HG03060 (cell line): ENCODE results near the gene GLRA2.
"Not testable (repeated sequence)": the region's sequence is repeated elsewhere in the genome, so short reads cannot be mapped to it uniquely, and the experiment has no call there.

Experiments used
- ATAC-seq: cut with Tn5 transposase; IDR thresholded peaks from one replicate; pipeline ENCODE4 v1.9.1; 2021; ENCODE audit warnings: low read depth, moderate number of reproducible peaks; ENCODE audit not compliant: unreplicated experiment

The GLRA2 gene

GRCh38 chrX:14590693-14591424 is 61.5 kb downstream of the GLRA2 start:
- ATAC-seq = no peak

GRCh38 chrX:14591976-14592375 is 62.6 kb downstream of the GLRA2 start:
- no peak for ATAC-seq

GRCh38 chrX:14594521-14594920 is 65.2 kb downstream of the GLRA2 start:
- ATAC-seq = no peak

GRCh38 chrX:14598330-14598729 is 69.0 kb downstream of the GLRA2 start:
- no peak for ATAC-seq

GRCh38 chrX:14607446-14607985 is 78.2 kb downstream of the GLRA2 start:
- ATAC-seq = no peak

- not testable (repeated sequence) for ATAC-seq
Measured at GRCh38 chrX:14612450-14612849, 83.1 kb downstream of the GLRA2 start.

GRCh38 chrX:14616301-14616700 is 87.0 kb downstream of the GLRA2 start:
- no peak for ATAC-seq

- no peak for ATAC-seq
Measured at GRCh38 chrX:14616836-14617235, 87.5 kb downstream of the GLRA2 start.

- no peak for ATAC-seq
Measured at GRCh38 chrX:14618177-14618965, 89.0 kb downstream of the GLRA2 start.

- ATAC-seq = no peak
Measured at GRCh38 chrX:14630733-14631132, 101.4 kb downstream of the GLRA2 start.

- ATAC-seq = no peak
Measured at GRCh38 chrX:14641681-14642655, 112.6 kb downstream of the GLRA2 start.

GRCh38 chrX:14660970-14661369 is 131.6 kb downstream of the GLRA2 start:
- ATAC-seq = no peak

- ATAC-seq = peak; percentile 52
Measured at GRCh38 chrX:14670819-14671218, 141.5 kb downstream of the GLRA2 start.

GRCh38 chrX:14672611-14673172 is 143.4 kb downstream of the GLRA2 start:
- ATAC-seq = no peak

GRCh38 chrX:14673236-14673635 is 143.9 kb downstream of the GLRA2 start:
- ATAC-seq = no peak

GRCh38 chrX:14673764-14674163 is 144.4 kb downstream of the GLRA2 start:
- ATAC-seq = peak; percentile 88

GRCh38 chrX:14675500-14675899 is 146.2 kb downstream of the GLRA2 start:
- ATAC-seq = no peak

GRCh38 chrX:14676431-14676830 is 147.1 kb downstream of the GLRA2 start:
- no peak for ATAC-seq

- ATAC-seq = not testable (repeated sequence)
Measured at GRCh38 chrX:14688331-14688730, 159.0 kb downstream of the GLRA2 start.

GRCh38 chrX:14690553-14690952 is 161.2 kb downstream of the GLRA2 start:
- no peak for ATAC-seq
